ENCODE data around the gene VEZF1. TPM values are rescaled to one million over a fixed set of nuclear protein-coding genes. Genes with fewer than 3 reads are reported as not detected.
A peak's percentile ranks its signal among the peaks of the same experiment; 100 is the strongest.

VEZF1 gene
- total RNA-seq, 2 experiments from 2014 or later: 54.0 to 57.8 TPM

DNA sequence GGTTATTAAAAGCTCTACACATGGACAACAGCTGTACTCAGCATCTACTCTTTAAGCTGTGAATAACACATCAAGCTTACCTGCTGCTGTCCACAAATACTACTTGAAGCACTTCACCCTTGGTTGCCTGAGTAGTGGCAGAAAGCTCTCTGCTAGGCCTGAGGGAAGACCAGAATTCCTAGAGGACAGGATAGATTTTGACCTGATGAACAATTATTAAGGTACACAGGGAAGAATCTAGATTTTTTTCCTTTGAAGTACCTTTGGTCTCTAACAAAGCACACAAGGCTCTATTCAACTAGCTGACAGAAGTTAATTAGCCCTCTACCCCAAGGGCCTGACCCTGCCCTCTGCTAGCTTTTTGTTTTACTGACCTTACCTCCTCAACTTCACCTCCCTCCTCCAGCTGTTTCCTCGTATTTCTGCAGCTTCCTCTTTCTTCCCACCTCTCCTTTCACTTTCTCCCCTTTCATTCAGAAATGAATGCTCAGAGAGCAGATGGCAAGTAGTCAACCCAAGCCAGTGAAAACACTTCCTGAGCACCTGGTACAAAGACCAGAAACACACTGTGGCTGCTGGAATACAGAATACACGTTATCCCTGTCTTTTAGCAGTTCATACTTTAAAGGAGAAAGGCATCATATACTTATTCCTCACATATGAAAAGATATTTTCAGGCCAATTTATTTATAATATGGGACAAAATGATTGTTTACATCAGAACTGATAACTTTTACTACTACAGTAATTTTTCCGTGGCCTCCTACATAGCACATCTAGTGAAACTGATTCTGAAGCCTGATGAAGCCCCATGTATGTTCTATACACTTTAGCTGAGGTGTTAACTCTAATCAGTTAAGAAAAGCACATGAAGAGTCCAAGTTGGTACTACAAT, 5.7 kb upstream of the VEZF1 start:
- peak overlapping the region; percentile 83 for H3K27ac Mint-ChIP-seq
- ATAC-seq (ENCODE audit: low read depth) (no peak), DNase-seq (no peak)
- no peaks in the 10 kb centered on the region for H3K27me3 Mint-ChIP-seq
- POLR2A ChIA-PET: interaction anchor here (0.9 to 5.8 kb wide), 7 partner anchors 13 to 146 kb away, joined by 3 to 49 read pairs (median 5); partner anchors contain the start of genes MRPS23 and SRSF1
- peak overlapping the region; percentile 58 for H3K4me3 Mint-ChIP-seq
- peaks cover 37% of the 10 kb centered on the region for H3K4me1 Mint-ChIP-seq
- H3K36me3 Mint-ChIP-seq: peaks cover 9% of the 10 kb centered on the region
- H3K9me3 Mint-ChIP-seq: no peaks in the 10 kb centered on the region

DNA sequence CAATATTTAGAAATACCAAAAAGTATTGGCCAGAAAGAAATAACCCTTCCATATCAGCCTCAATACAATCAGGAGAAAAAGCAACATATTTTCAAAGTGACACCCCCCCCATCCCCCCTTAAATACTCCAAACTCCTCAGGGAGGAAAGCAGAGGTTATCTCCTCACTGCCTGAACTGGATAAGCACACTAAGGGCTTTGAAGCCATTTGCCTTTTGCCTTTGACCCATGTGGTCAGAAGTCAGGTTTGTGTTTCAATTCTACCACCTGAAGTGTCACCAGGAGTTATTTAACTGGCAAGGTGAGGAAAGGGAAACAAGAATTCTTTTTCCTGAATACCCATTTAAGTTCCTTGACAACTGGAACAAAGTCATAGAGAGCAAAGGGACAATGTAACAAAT, 3.5 kb upstream of the VEZF1 start:
- Mint-ChIP-seq H3K4me3 (no peak overlapping the region), H3K36me3 (peaks cover 5% of the 10 kb centered on the region), H3K9me3 (no peaks in the 10 kb centered on the region), H3K4me1 (peaks cover 39% of the 10 kb centered on the region), H3K27me3 (no peaks in the 10 kb centered on the region), H3K27ac (no peak overlapping the region)
- POLR2A ChIA-PET: interaction anchor here (1.3 to 2.2 kb wide), 2 partner anchors 8 to 133 kb away, joined by 3 to 6 read pairs; no protein-coding TSS in a partner anchor
- no peak for ATAC-seq (ENCODE audit: low read depth)
- no peak for DNase-seq

DNA sequence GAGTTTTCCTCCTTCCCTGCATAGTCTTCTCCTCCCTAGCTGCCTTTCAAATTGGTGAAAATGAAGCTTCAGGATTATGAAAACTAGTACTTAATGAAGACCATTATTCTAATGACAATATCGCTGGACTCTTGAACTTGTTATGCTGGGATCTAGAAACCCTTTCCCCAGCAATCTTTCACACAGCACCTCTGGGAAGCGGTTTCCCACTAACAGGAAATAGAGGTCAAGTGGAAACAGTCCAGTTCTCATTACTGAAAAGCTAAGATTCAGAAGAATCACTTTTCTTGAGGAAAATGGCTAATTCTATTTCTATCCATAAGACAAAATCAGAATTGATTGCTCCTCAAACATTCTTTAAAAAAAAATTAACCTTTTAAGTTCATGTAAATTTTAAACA, 2.0 kb upstream of the VEZF1 start:
- H3K4me3 Mint-ChIP-seq: no peak overlapping the region
- DNase-seq: no peak
- no peak overlapping the region for H3K27ac Mint-ChIP-seq
- peaks cover 43% of the 10 kb centered on the region for H3K4me1 Mint-ChIP-seq
- peaks cover 7% of the 10 kb centered on the region for H3K36me3 Mint-ChIP-seq
- H3K9me3 Mint-ChIP-seq: no peaks in the 10 kb centered on the region
- no peaks in the 10 kb centered on the region for H3K27me3 Mint-ChIP-seq
- no peak for ATAC-seq (ENCODE audit: low read depth)
- POLR2A ChIA-PET: interaction anchor here (1.2 to 2.9 kb wide), 3 partner anchors 9 to 17 kb away, joined by 4 to 24 read pairs (median 6); partner anchors contain the start of gene SRSF1

DNA sequence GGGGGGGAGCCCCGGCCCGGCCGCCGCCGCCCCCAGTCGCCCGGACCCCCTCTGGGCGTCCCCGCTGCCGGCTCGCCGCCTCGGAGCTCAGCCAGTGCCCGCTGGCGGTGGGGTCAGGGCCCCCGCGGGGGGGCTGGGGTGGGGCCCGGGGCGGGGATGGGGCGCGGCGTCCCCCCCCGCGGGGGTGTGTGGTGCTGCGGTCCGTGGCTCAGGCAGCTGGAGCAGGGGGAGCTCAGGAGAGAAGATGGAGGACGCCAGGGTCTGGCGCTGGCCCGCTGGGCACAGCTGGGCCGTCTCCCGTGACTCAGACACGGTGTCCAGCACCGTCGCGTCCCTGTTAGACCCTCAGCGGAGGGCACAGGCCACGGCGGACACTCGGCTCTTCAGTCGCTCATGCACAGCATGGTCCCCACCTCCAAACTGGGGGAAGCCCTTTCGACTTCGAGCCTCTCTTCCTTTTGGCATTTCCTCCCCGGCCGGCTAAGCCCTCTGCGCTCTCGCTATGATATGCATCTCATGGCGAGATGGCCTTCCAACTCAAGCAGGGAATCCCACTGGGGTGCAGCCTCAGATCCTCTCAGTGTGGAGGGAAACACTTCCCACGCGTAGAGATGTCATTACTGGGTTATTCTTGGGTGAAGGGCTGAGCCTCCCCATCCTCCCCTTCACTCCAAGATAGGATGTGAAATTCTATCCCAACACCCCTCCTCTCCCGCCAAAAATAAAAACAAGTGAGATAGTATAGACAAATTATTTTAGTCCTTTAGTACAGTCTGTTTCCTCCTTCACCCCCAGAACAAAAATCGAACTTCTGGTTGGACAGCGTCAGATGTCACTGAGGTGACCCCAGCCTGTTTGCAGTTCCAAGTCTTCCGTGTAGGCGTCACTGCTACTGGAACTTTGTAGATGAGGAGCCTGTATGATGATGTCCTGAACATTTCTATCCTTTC, 522 bp upstream of the VEZF1 start:
- DNase-seq (no peak), ATAC-seq (ENCODE audit: low read depth) (peak; percentile 72)
- POLR2A ChIA-PET: interaction anchor here (0.5 to 2.9 kb wide), 11 partner anchors 9 to 139 kb away, joined by 3 to 24 read pairs (median 3); partner anchors contain the start of genes MRPS23 and SRSF1
- peak overlapping the region; percentile 90 for H3K27ac Mint-ChIP-seq
- no peaks in the 10 kb centered on the region for H3K27me3 Mint-ChIP-seq
- no peaks in the 10 kb centered on the region for H3K9me3 Mint-ChIP-seq
- peaks cover 7% of the 10 kb centered on the region for H3K36me3 Mint-ChIP-seq
- H3K4me3 Mint-ChIP-seq: peak overlapping the region; percentile 91
- peaks cover 42% of the 10 kb centered on the region for H3K4me1 Mint-ChIP-seq

DNA sequence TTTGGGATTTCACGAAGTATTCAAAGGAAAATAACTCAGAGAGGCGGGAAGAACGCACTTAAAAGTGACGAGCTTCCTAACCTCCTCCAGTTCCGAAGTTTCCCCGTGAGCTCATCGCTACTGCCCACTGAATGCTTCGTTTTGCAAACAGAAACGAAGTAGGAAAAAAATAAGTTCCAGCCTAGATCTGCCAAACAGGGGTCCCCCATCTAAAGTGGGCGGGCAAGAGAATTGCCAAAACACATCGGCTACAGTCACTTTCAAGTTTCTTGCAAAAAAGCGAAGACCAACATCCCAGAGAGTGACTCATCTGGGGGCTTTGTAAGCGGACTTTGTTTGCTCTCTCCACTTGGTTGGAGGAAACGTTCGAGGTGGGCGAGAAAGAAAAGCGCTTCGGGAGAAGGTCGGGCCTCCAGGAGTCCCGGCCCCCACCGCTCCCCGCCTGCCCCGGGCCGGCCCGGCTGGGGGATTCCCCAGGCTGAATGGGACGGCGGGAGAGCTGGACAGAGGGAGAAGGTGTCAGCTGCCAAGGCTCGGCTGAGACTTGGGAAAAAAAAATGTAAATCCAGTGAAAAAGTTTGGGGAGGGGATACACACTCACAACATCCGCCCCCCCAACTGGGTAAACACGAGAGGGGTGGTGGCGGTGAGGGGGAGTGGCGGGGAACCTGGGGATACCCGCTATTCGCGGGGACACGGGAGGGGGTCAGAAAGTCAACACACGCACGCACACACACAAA, 1.0 kb downstream of the VEZF1 start:
- peaks cover 47% of the 10 kb centered on the region for H3K4me1 Mint-ChIP-seq
- DNase-seq: no peak
- POLR2A ChIA-PET: interaction anchor here (1.1 to 3.0 kb wide), 6 partner anchors 8 to 170 kb away, joined by 3 to 19 read pairs (median 4); partner anchors contain the start of gene SRSF1

DNA sequence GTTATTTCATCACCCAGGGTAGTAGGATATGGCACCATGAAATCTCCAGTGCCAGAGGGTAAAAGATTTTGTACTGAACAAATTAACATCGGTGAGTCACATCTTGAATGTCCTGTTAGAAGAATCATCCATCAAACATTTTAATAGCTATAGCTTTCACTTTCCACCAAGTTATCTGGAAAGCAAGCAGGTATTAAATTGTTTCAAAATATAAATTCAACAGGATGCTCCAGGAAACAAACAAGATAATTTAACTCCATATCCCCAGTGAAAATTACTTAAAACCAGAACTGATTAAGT, 2.4 kb downstream of the VEZF1 start:
- Mint-ChIP-seq H3K9me3 (no peaks in the 10 kb centered on the region), H3K27ac (no peak overlapping the region), H3K36me3 (peaks cover 15% of the 10 kb centered on the region), H3K27me3 (no peaks in the 10 kb centered on the region), H3K4me1 (peaks cover 49% of the 10 kb centered on the region), H3K4me3 (peak overlapping the region; percentile 49)
- ATAC-seq (ENCODE audit: low read depth): no peak
- POLR2A ChIA-PET: interaction anchor here (1.1 to 3.0 kb wide), 3 partner anchors 13 to 172 kb away, joined by 3 to 19 read pairs (median 7); partner anchors contain the start of gene SRSF1
- DNase-seq: no peak

More for the DNA sequence above, 1.0 kb downstream of the VEZF1 start:
- peak overlapping the region; percentile 86 for H3K27ac Mint-ChIP-seq
- H3K4me3 Mint-ChIP-seq: peak overlapping the region; percentile 92
- no peaks in the 10 kb centered on the region for H3K9me3 Mint-ChIP-seq
- H3K27me3 Mint-ChIP-seq: no peaks in the 10 kb centered on the region
- no peak for ATAC-seq (ENCODE audit: low read depth)
- H3K36me3 Mint-ChIP-seq: peaks cover 13% of the 10 kb centered on the region

DNA sequence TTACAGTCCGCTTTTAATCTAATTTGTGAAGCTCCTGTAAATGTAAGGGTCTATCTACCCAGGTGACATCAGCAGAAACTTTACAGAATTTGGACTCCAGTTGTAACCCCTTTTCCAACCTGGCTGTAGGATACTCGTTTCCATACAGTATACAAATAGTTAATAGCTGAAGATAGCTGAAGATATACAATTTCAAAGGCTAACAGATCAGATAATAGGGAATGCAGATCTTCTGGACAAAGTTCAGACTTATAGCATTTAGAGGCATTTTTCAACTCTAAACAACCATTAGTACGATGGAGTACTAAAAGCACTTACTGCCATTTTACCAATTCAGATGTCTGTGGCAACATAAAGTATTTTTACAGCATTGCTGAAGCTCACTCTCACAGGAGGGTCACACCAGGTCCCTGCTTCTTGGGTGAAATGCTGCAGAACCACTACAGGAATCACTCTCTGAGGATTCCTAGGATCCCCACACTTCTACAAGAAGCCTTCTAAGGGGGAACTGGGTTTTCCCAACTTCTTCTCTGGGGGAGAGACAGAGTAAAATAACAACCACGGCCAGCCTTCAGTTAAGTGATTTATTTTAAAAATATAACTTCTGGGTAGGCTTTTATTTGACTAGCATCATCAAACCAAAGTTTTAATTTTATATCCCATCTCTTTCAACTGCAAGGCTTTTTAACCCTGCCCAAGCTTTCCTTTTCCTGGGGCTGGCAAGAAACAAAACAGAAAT, 2.9 kb downstream of the VEZF1 start:
- H3K9me3 Mint-ChIP-seq: no peaks in the 10 kb centered on the region
- POLR2A ChIA-PET: interaction anchor here (0.5 to 3.0 kb wide), 2 partner anchors 22 to 34 kb away, joined by 7 to 19 read pairs; partner anchors contain the start of gene SRSF1
- no peaks in the 10 kb centered on the region for H3K27me3 Mint-ChIP-seq
- no peak for DNase-seq
- peak overlapping the region; percentile 49 for H3K4me3 Mint-ChIP-seq
- peaks cover 52% of the 10 kb centered on the region for H3K4me1 Mint-ChIP-seq
- no peak for ATAC-seq (ENCODE audit: low read depth)
- H3K27ac Mint-ChIP-seq: no peak overlapping the region
- H3K36me3 Mint-ChIP-seq: peaks cover 18% of the 10 kb centered on the region

DNA sequence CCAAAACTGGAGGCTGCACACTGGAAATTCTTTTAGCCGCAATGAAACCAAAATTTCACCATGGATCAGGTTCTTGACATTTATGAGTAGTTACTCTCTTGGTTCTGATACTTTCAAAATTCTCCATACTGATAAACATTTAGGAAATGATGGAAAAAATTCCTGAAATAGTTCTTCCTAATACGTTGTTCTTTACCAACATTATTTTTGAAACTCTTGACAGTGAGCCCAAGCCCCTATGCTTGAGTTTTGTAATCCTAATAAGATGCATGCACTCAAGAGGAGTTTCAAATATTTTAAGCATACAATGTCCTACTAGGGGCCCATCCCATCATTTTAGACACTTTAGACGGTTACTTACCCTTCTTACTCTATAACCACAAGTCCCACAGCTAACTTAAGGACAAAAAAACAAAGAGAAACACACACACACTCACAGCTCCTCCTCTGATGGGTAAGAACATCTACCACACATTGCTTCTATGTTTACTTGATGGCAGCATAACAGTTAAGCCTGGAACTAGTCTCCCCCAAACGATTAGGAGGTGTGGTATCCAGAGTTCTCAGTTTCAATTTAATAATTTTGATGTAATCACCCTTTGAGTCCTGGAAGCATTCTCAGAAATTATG, 3.7 kb downstream of the VEZF1 start:
- Mint-ChIP-seq H3K27me3 (no peaks in the 10 kb centered on the region), H3K27ac (no peak overlapping the region), H3K9me3 (no peaks in the 10 kb centered on the region), H3K36me3 (peaks cover 18% of the 10 kb centered on the region), H3K4me3 (no peak overlapping the region), H3K4me1 (peaks cover 48% of the 10 kb centered on the region)
- POLR2A ChIA-PET: interaction anchor here (3.0 kb wide), 1 partner anchor 23 kb away, joined by 19 read pairs; the partner anchor contains the start of gene SRSF1
- DNase-seq (no peak), ATAC-seq (ENCODE audit: low read depth) (no peak)

DNA sequence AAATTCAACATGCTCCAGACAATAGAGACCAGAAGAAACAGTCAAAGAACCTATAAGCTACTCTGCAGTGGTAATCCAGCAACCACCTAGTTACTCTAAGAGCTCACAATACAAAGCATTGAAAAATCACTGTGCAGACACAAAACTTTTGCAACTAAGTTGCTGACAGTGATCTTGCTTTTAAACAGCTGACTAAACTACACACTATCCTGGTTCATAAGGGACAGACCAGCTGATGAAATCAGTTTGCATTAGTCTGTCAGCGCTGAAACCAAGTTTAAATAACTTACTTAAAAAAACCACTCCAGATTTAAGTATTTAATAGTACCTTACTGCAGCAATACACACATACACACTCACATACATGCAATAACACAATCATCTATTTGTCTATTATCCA, 4.6 kb downstream of the VEZF1 start:
- Mint-ChIP-seq H3K4me3 (no peak overlapping the region), H3K27me3 (no peaks in the 10 kb centered on the region), H3K27ac (no peak overlapping the region), H3K4me1 (peaks cover 40% of the 10 kb centered on the region), H3K36me3 (peaks cover 21% of the 10 kb centered on the region), H3K9me3 (no peaks in the 10 kb centered on the region)
- no peak for ATAC-seq (ENCODE audit: low read depth)
- no peak for DNase-seq
- POLR2A ChIA-PET: no interaction called here

DNA sequence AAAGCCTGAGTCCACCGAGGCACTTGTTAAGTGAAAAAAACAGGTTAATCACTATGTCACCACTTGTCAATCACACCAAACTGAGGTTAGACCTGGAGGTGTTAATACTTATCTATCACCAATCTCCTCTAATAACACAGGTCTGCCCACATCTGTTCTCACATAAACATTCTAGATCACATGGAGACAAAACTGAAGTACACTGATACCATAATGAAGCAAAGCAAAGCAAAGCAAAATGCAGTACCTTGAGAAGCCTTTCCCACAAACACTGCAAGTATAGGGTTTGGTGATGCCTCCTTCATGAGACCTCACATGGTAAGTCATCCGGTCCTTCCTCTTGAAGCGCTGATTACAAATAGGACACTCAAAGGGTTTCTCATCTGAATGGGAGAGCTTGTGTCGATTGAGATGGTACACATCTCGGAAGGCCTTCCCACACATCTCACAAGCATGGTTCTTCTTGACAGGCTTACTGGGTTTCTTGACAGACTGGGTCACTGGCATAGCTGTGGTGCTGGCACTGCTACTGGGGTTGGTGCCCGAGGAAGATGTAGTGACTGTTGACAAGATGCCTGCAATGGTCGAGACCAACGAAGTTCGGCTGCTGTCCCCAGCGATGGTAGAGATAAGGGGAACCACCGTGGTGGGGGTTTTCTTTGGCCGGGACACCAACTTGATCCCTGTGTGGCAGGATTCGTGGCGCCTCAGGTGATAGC, 5.4 kb downstream of the VEZF1 start:
- ATAC-seq (ENCODE audit: low read depth): no peak
- H3K27ac Mint-ChIP-seq: no peak overlapping the region
- H3K4me3 Mint-ChIP-seq: no peak overlapping the region
- POLR2A ChIA-PET: no interaction called here
- peaks cover 40% of the 10 kb centered on the region for H3K4me1 Mint-ChIP-seq
- no peaks in the 10 kb centered on the region for H3K27me3 Mint-ChIP-seq
- no peaks in the 10 kb centered on the region for H3K9me3 Mint-ChIP-seq
- no peak for DNase-seq
- peaks cover 25% of the 10 kb centered on the region for H3K36me3 Mint-ChIP-seq

DNA sequence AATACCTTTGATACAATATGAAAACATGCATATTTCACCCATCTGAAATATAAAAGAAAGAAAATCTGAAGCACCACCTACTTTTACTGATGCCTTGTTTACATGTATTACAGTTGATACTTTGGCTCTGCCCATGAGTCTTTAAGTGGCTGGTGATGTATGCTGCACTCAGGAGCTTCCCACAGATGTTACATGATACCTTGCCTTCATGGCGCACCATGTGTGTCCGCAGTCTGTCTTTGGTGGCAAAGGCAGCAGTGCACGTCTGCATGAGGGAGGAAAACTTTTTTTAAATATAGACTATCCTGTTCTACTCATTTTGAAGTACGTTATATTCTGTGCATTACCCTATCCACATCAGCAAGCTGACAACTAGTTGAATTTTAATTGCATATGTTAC, 7.5 kb downstream of the VEZF1 start:
- ATAC-seq (ENCODE audit: low read depth) (no peak), DNase-seq (no peak)
- H3K36me3 Mint-ChIP-seq: peaks cover 31% of the 10 kb centered on the region
- no peaks in the 10 kb centered on the region for H3K9me3 Mint-ChIP-seq
- POLR2A ChIA-PET: no interaction called here
- no peak overlapping the region for H3K27ac Mint-ChIP-seq
- no peaks in the 10 kb centered on the region for H3K27me3 Mint-ChIP-seq
- no peak overlapping the region for H3K4me3 Mint-ChIP-seq
- peaks cover 27% of the 10 kb centered on the region for H3K4me1 Mint-ChIP-seq
